GM18502 (cell line): ENCODE data around the gene TBC1D4.

Experiments
- ATAC-seq: cut with Tn5 transposase; IDR thresholded peaks from one replicate; pipeline ENCODE4 v1.9.1; 2021; ENCODE audit warnings: mild to moderate bottlenecking; ENCODE audit not compliant: unreplicated experiment, poor library complexity

The TBC1D4 gene, protein sequence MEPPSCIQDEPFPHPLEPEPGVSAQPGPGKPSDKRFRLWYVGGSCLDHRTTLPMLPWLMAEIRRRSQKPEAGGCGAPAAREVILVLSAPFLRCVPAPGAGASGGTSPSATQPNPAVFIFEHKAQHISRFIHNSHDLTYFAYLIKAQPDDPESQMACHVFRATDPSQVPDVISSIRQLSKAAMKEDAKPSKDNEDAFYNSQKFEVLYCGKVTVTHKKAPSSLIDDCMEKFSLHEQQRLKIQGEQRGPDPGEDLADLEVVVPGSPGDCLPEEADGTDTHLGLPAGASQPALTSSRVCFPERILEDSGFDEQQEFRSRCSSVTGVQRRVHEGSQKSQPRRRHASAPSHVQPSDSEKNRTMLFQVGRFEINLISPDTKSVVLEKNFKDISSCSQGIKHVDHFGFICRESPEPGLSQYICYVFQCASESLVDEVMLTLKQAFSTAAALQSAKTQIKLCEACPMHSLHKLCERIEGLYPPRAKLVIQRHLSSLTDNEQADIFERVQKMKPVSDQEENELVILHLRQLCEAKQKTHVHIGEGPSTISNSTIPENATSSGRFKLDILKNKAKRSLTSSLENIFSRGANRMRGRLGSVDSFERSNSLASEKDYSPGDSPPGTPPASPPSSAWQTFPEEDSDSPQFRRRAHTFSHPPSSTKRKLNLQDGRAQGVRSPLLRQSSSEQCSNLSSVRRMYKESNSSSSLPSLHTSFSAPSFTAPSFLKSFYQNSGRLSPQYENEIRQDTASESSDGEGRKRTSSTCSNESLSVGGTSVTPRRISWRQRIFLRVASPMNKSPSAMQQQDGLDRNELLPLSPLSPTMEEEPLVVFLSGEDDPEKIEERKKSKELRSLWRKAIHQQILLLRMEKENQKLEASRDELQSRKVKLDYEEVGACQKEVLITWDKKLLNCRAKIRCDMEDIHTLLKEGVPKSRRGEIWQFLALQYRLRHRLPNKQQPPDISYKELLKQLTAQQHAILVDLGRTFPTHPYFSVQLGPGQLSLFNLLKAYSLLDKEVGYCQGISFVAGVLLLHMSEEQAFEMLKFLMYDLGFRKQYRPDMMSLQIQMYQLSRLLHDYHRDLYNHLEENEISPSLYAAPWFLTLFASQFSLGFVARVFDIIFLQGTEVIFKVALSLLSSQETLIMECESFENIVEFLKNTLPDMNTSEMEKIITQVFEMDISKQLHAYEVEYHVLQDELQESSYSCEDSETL (N-terminal part only)

DNA sequence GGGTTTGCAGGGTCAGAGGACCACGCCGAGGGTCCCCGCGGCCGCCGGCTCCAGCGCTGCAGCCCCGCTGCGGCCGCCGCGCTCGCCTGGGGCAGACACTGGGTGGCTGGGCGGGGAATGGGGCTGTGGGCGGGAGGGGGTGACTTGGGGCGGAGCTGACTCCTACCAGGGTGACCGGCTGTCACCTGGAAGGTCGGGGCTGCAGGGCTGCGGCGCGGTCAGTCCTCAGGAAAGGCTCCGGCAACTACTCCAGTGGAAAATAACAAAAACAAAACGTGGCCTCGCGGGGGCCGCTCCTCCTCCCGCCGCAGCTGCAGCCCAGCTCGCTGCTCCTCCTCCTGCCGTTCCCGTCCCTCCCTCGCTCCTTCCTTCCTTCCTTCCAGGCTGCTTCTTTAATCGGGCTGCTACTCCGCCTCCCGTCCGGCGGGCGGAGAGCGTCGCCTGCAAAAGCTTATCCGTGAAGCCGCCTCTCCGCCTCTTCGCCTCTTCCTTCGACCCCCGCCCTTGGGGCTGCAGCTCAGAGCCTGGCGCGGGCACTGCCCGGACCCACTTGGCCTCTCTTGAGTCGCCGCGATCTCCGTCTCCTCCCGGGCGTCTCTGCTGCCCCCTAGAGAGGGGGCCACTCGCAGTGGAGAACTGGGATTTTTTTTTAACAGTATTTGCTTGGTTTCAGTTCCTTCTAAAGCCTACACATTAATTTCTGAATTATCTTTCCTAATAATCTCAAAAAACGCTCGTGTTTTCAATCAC lies at the start of gene TBC1D4:
Gene TBC1D4, minus strand, starts transcription at position 100 of the 750 bp plus-strand sequence. CDS start 402 bp downstream, outside the sequence.
- ATAC-seq, result peak; percentile 79

- peak; percentile 57 for ATAC-seq
Observed at GRCh38 chr13:75530549-75530961, 48.6 kb upstream of the TBC1D4 start.

- peak; percentile 56 for ATAC-seq
Observed at GRCh38 chr13:75521956-75522355, 40.0 kb upstream of the TBC1D4 start.

DNA sequence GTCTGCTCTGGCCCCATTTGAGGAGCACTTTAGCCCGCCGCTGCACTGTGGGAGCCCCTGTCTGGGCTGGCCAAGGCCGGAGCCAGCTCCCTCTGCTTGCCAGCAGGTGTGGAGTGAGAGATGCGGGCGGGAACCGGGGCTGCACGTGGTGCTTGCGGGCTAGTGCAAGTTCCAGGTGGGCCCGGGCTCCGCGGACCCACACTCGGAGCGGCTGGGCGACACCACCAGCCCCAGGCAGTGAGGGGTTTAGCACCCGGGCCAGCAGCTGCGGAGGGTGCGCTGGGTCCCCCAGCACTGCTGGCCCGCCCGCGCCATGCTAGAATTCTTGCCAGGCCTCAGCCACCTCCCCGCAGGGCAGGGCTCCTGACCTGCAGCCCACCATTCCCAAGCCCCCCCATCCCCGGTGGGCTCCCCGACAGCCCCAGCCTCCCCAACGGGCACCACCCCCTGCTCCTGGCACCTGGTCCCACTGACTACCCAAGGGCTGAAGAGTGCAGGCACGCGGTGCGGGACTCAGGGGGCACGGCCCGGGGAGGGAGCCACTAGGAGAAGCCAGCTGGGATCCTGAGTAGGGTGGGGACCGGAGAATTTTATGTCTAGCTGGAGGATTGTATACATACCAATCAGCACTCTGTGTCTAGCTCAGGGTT lies 36.6 kb upstream of the TBC1D4 start:
- no peak for ATAC-seq

- peak; percentile 38 for ATAC-seq
Observed at GRCh38 chr13:75514080-75514995, 32.4 kb upstream of the TBC1D4 start.

- no peak for ATAC-seq
Observed at GRCh38 chr13:75513271-75513670, 31.3 kb upstream of the TBC1D4 start.

DNA sequence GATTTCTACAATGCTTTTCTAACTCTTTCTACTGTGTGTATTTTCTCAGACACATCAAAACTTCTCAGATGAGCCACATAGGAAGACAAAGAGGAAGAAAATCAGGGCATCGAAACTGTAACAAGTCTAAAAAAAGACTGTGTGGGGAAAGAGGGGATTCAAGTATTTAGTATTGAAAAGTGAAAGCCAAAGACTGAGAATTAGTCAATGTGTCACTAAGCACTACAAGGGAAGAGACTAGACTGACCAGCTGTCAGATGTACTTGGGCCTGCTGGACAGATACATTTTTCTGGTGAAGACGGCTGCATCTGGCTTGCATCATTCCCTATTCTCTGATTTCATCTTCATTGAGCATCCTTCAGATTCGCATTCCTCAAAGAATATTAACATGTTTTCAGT lies 30.3 kb upstream of the TBC1D4 start:
- ATAC-seq, result peak; percentile 90

DNA sequence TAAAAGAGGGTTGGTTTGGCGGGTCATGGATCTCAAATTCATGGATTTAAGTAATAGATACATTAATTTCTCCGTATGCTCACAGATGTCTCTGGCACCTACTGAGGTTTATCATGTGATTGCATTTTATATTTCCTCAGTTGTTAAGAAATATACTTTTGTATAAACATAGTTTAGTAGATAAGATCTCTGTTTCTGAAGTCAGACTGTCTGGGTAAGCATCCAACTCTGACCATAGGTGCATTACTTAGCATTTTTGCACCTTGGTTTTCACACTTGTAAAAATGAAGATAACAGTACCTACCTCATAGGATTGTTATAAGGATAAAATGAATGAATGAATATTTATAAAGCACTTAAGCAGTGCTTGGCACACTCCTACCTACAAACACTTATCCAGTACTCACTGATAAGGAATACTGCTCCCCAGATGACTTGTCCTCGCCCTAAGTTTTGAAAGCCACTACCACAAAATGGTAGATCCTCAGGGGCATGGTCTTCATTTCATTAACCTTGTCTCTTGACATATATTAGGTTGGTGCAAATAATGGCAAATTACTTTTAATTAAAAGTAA lies 29.2 kb upstream of the TBC1D4 start:
- no peak for ATAC-seq

- ATAC-seq, result no peak
Observed at GRCh38 chr13:75508002-75508548, 26.1 kb upstream of the TBC1D4 start.

DNA sequence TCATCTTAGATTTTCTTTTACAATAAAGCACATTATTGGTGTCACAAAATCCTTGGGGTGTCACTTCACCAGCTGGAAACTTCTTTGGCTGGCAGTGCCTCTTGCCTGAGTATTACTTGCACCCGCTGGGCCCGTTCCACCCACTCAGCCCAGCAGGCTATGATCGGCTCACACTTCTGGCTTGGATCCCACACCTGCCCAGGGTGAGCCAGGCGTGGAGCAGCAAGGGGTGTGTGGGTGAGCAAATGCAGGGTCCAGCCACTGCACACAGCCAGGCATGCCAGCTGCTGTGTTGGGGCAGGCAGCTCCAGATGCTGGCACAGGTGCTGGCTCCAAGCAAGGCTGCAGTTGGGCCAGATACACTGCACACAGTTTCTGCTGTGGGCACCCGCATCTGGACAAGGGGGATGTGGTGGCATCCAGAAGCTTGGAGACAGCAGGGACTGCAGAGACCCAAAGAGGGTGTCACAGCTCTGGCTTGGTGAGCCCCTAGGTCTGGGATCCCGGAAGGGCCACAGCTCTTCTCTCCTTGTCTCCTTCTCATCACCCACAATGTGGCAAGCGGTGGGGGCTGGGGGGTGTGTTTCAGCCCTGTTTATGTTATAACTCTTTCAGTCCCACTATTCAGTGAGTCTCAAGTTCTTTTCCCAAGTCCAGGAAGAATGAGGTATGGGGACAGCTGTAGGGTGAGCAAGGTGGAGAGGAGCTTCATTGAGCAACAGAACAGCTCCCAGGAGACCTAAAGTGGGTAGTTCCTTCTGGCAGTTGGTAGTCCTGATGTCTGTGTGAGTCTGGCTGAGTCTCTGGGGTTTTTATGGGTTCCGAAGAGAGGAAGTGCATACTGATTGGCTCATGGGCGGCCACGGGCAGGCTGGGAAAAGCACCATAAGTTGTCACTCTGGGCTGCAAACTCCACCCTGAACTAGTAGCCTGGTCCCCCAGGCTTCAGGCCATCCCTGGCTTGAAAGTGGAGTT lies 25.3 kb upstream of the TBC1D4 start:
- peak; percentile 34 for ATAC-seq

- ATAC-seq, result no peak
Observed at GRCh38 chr13:75506018-75506417, 24.0 kb upstream of the TBC1D4 start.

DNA sequence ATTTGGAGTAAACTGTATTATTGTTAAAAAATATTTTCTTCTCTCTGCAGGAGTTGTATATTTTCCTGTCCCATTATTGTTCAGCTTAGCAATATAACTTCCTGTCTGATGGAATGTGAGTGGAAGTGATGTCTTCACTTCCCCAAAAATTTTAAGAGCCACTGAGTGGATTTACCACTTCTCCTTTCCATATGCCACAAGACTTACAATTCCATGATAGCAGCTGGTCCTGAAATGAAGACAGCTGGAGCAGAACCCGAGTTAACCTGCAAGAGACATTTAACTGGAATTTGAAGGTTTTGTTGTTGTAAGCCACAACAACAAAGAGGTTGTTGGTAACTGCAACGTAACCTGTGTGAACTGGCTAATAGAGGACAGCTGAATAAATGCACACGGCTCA lies 23.4 kb upstream of the TBC1D4 start:
- ATAC-seq, result no peak

DNA sequence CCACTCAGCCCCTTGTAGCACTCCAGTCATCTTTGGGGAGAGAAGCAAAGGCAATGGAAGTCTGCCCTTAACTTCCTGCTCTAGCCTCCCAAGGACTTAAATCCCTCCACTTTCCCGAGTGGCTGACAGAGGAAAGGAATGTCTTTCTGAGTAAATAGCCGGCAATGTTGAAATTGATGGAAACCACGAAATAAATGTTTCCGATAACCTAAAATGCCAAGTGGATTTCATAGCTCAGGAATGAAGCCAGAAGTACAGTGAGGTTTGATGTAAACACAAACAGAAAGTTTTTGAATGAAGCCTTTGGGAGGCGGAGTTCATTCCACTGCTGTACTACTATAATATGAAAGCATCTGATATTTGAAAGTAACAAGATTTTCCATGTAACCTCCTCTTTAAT lies 14.0 kb upstream of the TBC1D4 start:
- no peak for ATAC-seq

- no peak for ATAC-seq
Observed at GRCh38 chr13:75494491-75494890, 12.5 kb upstream of the TBC1D4 start.

GRCh38 chr13:75493156-75493555 lies 11.2 kb upstream of the TBC1D4 start:
- no peak for ATAC-seq

- ATAC-seq, result no peak
Observed at GRCh38 chr13:75492389-75492788, 10.4 kb upstream of the TBC1D4 start.

GRCh38 chr13:75491376-75491775 lies 9.4 kb upstream of the TBC1D4 start:
- no peak for ATAC-seq
